ENCODE measurements around the gene KRT73. TPM values are rescaled to one million over a fixed set of nuclear protein-coding genes. Genes with fewer than 3 reads are reported as not detected.
"Not testable (repeated sequence)": the region's sequence is repeated elsewhere in the genome, so short reads cannot be mapped to it uniquely, and the experiment has no call there.

KRT73 gene
- total RNA-seq, 1 donor from 2014 or later = 0.78 TPM

DNA sequence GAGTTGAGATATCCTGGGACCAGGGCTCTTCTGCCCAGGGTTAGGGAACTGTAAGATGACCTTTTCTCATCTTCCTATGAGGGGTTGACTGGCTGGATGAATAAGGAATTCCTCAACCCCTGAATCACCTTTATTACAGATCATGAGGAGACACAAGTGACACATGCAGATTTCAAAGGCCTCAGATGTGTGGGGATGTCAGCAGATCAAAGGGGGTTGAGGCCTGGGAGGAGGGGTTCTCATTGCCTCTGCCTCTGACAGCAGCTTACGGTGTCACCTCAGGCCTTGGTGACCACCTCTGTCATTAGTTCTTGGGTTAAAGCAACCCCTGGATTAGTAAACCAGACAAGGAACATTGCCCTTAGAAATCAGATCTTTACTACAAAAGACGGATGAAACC lies 15.0 kb downstream of the KRT73 start:
- intact Hi-C loops (cut with micrococcal nuclease) = no loop called here

DNA sequence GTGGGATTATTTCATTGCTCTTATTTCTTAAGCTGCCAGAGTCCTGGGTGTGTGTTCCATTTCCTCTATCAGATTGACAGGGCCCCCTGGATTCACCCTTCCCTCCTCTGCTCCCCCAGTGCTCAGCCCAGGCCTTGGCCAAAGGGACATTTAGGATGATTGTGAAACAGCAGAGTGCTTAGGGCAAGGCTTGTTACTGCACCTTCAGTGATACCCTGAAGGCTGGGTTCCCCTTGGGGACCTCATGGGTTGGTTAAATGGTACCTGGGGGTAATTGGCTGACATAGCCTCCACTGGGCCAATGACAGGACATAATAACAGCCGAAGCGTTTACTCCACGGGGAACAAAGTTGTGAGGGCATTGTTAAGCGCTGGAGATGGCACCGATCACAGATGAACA lies 15.8 kb downstream of the KRT73 start:
- intact Hi-C loops (cut with micrococcal nuclease) = no loop called here

DNA sequence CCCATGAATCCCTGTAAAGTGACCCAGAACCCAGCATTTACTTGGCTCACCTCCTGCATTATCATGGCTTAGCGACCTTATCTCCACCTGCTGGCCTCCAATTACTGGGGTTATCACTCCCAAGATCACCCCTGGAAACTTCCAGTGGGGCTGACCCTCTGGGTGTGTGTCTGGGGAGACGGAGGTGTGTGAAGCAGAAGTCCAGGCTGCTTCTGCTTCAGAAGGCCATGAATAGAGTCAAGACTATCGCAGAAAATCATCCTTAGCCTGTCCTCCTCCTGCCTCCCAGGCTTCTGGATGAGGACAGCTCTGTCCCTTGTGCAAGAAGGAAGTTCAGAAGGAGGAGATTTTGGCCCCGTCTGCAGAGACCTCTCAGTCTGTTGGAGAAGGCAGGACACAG lies 16.7 kb downstream of the KRT73 start:
- intact Hi-C loops (cut with micrococcal nuclease) = no loop called here

DNA sequence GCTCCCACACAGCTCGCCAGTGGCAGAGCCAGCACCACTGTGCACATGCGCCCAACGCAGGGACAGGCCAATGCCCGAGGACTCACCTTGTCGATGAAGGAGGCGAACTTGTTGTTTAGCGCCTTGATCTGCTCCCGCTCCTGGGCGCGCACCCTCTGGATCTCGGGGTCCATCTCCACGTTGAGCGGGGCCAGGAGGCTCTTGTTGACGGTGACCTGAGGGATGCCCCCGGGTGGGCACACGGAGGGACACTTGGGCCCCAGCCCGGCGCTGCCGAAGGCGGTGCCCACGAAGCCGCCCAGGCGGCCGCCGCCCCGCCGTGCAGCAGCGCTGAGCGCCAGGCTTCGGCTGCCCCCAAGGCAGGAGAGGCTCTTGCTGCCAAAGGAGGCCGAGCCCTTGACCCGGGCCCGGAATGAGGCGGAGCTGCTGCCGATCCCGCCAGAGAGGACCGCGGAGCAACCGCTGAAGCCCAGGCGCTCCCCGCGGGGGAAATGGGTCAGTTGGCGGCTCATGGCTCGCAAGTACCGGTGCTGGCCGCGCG lies 17.3 kb downstream of the KRT73 start, which contains the start of gene KRT72:
Gene KRT72 (minus strand): TSS at position 523 of the 541 bp plus-strand sequence. CDS start 11 bp downstream, at position 512.
- intact Hi-C loops (cut with micrococcal nuclease) = no loop called here

DNA sequence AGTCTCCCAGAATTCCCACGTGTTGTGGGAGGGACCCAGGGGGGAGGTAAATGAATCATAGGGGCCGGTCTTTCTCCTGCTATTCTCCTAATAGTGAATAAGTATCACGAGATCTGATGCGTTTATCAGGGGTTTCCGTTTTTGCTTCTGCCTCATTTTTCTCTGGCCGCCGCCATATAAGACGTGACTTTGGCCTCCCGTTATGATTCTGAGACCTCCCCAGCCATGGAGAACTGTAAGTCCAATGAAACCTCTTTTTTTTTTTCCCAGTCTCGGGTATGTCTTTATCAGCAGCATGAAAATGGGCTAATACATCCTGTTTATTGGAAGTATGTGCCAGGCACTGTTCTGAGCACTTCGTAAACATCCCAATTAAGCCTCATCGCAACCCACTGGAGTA lies 17.9 kb downstream of the KRT73 start:
- intact Hi-C loops (cut with micrococcal nuclease) = no loop called here

DNA sequence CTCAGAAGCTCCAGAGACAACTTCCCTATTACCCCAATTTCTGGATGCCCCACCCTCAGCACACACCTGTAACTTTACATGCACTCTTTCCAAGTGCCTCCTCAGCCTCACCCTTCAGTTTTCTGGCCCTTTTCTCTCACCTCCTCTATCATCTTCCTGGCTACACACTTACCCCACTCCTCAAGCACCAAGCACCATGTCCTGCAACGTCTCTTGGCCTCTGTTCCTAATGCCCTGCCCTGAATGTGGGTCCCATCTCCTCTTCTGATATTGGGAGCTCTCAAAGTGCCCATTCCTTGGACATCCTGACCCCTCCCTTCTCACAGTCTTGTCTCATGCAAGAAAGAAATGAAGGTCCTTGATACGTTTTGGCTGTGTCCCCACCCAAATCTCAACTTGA lies 18.3 kb downstream of the KRT73 start:
- intact Hi-C loops (cut with micrococcal nuclease) = no loop called here

DNA sequence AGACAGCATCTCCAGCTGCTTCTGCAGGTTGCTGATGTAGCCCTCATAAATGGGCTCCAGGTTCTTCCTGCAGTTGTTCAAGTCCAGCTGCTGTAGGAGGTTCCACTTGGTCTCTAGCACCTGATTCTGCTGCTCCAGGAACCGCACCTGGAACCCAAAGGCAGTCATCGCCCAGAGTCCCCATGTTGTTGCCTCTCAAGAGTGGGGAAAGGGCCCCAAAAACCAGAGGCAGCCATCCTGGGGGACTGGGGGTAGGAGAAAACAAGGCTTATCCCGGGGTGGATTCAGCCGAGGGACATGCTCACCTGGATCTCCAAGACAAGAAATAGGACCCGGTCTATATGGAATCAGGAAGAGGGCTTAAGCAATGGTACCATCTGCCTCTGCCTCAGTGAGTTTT lies 19.4 kb downstream of the KRT73 start:
- intact Hi-C loops (cut with micrococcal nuclease) = no loop called here

DNA sequence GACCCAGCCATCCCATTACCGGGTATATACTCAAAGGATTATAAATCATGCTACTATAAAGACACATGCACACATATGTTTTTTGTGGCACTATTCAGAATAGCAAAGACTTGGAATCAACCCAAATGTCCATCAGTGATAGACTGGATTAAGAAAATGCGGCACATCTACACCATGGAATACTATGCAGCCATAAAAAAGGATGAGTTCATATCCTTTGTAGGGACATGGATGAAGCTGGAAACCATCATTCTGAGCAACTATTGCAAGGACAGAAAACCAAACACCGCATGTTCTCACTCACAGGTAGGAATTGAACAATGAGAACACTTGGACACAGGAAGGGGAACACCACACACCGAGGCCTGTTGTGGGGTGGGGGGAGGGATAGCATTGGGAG lies 24.1 kb downstream of the KRT73 start:
- intact Hi-C loops (cut with micrococcal nuclease) = not testable (repeated sequence)

DNA sequence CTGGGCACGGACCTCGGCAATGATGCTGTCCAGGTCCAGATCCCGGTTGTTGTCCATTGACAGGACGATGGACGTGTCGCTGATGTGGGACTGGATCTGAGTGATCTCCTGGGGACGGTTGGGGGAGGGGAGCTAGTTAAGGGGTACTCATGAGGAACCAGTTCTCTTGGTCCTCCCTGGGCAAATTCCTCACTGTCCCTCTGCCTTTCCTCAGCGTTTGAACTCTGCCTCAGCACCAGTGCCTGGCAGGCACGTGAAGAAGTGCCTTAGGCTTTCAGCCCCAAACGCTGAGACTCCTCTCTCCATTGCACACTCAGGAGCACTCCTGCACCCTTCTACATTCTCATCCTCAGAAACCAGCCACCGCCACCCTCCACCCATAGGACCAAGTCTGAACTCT lies 26.8 kb downstream of the KRT73 start:
- intact Hi-C loops (cut with micrococcal nuclease) = no loop called here

DNA sequence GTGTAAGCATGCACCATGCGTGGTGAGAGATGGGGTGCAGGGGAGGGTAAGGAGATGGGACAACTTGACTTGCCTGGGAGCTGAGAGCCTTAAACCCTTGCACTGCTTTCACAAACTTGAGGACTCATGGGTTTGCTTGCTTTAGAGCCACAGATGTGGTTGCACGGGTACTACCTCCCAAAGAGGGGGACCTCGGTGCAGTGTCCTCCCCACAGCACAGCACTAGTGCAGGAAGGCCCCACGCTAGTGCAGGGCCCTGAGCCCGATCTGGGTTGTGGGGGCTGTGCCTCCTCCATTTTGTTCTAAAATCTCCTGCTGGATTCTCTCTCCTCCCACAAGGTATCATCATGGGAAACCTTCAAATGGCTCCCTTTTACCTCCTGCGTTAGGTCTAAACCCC lies 28.3 kb downstream of the KRT73 start:
- intact Hi-C loops (cut with micrococcal nuclease) = no loop called here

DNA sequence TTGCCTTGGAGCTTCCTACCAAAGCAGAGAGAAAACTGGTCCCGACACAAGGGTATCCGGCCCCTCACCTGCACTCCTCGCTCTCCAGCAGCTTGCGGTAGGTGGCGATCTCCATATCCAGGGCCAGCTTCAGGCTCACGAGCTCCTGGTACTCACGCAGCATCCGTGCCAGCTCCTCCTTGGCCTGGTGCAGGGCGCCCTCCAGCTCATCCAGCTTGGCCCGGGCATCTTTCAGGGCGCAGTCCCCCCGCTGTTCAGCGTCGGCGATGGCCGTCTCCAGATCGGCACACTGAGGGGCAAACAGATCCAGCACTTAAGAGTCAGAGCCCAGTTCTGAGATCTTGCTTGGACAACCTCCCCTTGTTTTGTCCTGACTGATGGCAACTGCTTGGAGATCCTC lies 30.8 kb downstream of the KRT73 start:
- intact Hi-C loops (cut with micrococcal nuclease) = no loop called here

DNA sequence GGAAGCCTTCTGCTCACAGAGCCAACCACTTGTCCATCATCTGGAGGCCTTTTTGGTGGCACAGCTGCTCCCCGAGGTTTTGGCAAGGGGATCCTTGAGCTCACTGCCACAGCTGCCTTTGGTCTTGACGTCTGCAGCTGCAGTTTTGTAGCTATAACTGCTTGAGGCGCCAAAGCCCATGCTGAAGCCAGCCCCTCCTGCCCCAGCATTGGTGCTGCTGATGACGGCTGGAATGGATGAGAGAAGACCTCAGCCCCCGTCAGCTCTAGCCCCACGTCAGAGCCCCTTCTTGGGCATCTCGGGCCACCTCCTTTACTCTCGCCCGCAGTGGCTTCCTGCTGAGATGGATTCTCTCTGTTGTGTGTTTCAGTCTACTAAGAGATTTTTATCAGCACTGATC lies 32.4 kb downstream of the KRT73 start:
- intact Hi-C loops (cut with micrococcal nuclease) = loop anchor here (1.0 kb wide), 2 partner anchors 24 to 59 kb away; no protein-coding TSS in a partner anchor

DNA sequence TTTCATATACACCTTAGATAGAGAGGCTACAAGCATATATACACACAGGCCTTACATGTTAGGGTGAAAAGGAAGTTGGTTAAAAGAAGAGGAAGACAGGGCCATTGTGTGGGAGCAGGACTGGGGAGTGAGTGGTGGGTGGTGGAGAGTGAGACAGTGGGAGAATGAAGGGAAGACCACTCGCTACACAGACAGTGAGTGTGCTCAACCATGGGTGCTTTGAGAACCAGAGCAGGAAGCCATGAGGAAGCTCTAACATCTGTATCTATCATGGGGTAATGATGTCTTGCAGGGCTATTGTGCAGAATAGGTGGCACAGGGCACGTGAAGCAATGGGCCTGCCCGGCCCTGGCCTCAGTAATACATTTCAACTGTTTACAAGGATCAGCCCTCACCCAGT lies 33.3 kb downstream of the KRT73 start:
- intact Hi-C loops (cut with micrococcal nuclease) = no loop called here

DNA sequence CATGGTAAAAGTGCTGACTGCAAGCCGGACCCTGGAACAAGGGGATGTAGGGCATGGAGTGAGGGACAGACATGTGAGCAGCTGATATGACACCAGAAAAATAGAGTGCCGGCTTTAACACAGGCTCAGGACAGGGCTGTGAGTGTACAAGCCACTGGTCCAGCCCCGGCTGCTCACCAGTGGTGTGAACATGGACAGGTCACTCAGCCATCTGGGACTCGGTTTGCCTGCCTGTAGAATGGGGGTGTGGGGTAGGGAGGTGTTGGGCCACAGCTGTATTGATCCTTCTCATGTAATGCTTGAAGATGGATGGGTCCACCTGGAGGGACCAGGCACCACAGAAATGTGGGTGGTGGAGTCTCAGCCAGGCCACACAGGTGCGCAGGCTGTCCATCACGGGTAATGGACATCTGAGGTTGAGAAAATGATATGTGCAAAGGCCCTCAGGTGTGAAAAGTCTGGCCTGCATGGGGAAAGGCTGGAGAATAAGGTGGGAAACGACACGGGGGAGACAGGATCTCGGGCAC lies 34.1 kb downstream of the KRT73 start:
- intact Hi-C loops (cut with micrococcal nuclease) = loop anchor here (5.0 kb wide), 2 partner anchors 108 to 128 kb away; no protein-coding TSS in a partner anchor

DNA sequence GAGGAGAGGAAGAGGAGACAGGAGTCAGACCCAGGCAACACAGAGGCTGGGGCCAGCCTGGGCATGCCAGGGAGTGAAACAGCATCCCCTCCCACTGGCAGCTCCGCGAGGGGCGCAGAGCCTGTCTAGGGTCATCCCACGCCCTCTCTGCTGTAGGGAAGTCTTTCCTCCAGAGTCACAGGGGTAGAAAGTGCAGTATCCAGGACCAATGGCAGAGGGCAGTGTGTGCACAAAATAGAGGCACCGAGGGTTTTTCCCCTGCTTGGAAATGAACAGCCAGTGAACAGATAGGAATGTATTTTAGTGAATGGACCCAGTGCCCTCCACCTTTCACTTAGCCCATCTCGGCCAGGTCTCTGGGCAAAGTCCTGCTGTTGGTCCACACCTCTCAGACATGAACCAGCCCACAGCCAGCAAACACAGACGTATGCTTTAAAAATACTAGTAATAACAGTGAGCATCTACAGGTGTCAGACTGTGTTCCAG lies 35.3 kb downstream of the KRT73 start:
- intact Hi-C loops (cut with micrococcal nuclease) = loop anchor here (1.0 to 5.0 kb wide), 9 partner anchors 109 to 427 kb away; no protein-coding TSS in a partner anchor

DNA sequence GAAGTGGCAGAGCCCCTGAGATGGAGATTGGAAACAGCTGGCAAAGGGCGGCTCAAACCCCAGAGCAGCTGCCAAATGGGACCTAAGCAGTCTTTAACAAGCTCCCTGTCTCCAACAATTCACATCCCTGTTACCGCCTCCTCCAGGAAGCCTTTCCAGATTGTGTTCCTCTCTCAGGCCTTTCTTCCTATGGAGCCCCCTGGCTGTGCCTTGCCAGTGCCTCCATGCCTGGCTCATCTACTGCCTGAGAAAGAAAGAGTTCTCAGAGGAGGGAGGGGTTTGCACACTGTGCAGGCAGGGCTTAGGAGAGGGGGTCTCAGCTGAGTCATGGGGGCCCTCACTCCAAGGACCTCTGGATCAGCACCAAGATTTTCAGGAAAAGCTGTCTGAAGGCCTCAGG lies 35.9 kb downstream of the KRT73 start:
- intact Hi-C loops (cut with micrococcal nuclease) = loop anchor here (2.0 to 5.0 kb wide), 3 partner anchors 110 to 210 kb away; no protein-coding TSS in a partner anchor

DNA sequence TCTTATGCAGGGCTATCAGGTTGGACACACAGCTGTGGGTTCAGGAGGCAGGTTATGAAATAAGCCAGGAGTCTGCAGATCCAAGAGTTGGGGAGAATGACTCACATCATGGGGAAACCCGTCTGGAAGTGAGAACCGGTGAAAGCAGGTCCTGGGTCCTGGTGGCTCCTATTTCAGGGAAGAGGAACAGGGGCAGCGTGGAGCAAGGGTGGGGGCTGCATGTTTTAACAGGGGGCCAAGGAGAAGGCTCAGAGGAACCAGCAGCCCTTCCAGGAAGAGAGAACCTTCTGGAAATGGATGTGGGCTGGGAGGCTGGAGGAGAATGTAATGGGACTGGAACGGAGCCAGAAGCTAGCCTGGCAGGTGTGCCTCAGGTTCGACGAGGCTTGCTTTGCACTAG lies 36.9 kb downstream of the KRT73 start:
- intact Hi-C loops (cut with micrococcal nuclease) = loop anchor here (5.0 kb wide), 2 partner anchors 111 to 131 kb away; no protein-coding TSS in a partner anchor

DNA sequence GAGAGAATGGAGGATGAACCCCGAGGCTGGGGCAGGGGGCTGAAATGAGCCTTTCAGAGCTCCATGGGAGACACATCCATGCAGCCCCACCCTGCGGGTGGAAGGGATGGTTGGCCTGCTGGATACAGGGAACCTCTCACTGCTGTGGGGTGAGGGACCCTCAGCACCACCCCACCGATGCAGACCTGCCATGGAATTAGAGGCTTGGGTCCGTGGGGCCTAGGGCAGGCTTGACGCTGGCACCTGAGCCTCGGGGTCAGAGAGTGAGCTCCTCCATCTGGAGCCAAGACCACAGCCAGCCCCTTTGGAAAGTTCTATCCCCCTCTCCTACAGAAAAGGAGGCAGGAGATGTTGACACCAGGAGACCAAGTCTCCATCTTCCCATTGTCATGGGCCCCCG lies 37.3 kb downstream of the KRT73 start:
- intact Hi-C loops (cut with micrococcal nuclease) = loop anchor here (5.0 kb wide), 2 partner anchors 111 to 131 kb away; no protein-coding TSS in a partner anchor

DNA sequence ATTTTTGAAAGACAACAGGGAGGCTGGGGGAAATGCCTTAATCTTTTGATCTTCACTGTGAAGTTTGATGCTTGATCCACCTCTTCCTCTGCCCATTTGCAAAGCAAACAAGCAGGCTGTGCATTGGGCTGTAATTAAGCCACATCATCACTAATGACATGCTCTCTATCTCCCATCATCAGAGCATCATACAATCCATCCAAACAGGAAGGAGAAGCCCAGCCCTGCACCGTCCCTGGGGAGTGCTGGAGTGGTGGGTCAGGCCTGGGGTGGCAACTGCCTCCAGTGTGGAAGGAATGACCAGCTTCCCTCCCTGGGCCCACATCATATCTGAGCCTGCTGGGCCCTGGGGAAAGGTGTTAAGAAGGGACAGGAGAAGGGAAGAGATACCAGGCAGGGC lies 37.9 kb downstream of the KRT73 start:
- intact Hi-C loops (cut with micrococcal nuclease) = loop anchor here (5.0 kb wide), 2 partner anchors 112 to 132 kb away; no protein-coding TSS in a partner anchor

DNA sequence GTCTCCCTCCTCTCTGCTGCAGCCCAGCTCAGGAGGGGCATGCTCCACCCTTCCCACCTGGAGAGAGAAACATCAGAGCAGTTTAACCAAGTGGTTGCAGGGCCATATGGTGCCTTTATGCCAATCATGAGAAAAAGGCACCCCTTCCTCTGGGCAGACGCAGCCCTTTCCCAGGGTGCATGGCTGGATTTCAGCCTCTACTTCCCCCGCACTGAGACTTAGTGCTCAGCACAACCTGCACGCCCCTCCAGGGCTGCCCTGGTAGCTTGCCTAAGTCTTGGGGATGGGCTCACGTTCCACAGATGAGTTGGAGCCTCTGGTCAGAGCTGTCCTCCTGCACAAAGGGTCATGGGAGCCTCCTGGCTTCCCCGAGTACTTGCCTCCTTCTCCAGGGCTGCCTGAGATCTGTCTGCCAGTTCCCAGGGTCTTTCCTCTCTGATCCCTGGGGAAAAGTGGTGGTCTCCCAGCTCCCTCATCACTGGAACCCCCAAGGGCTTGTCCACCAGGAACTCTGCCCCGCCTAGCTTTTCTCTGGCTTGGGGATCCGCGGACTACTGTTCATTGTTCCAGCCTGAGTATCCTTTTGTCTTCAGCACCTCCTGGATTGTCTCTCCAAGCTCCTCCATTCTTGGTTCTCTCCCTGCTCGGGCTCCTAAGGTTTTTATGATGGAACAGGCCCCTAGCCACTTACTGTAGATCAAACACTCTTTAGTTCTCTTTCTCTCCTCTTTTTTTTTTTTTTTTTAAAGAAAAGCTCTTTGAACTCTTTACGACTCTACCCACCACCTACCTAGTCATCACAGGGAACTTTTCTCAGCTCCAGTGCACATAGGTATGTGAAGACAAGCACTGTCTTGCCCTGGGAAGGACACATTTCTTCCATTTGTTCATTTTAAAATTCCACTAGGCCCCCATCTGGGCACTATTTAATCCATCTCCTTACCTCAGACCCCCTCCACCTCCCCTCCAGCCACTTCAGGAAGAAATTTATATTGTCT lies 38.6 kb downstream of the KRT73 start:
- intact Hi-C loops (cut with micrococcal nuclease) = loop anchor here (5.0 kb wide), 2 partner anchors 113 to 133 kb away; no protein-coding TSS in a partner anchor

DNA sequence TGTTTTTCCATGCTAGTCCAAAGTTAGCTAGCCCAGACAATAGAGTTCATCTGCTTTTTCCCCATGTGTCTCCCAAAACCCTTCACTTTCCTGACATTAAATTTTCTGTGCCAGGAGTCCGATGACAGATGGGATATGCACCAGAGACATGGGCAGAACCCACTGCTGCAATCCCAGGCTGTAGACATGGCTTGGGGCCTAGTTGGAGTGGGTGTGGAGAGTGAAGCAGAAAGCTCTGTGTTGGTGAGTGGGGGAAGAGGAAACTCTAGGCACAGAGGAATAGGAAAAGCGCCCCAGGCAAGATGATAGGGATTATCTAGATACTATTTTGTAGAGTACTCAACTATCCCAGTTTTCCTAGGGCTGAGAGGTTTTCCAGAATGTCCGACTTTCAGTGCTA lies 39.9 kb downstream of the KRT73 start:
- intact Hi-C loops (cut with micrococcal nuclease) = no loop called here

DNA sequence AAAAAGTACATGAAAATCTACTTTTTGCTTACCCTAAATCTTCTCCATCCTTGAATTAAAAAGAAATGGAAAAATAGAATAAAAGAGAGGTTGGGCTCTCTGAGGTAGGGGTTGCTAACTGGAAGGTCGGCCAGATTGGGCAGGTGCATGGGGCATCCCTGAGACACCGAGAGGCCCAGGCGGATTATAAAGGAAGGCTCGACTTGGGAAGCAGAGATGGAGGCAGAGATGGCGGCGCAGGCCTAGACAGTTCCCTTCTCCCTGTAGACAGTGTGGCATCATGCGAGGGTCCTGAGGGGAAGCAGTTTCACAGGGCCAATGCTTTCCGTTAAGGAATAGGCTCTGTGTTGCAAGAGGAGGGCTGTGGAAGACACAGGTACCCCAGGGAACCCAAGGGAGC lies 41.0 kb downstream of the KRT73 start:
- intact Hi-C loops (cut with micrococcal nuclease) = no loop called here

Data from T-helper 1 cell treated with Interleukin-12 subunit alpha and Interleukin-12 subunit beta and Interleukin-4 antibody, amounts not matched to agents 30 ng/mL and 1 ng/mL, for 36 hours (primary cell).